HEK293 (cell line): Measurements from ENCODE around the gene CPNE8.

Experiments
- CTCF ChIA-PET: fragments of 350-600 bp; formaldehyde crosslinking; extraction: SDS; loops from one replicate; lab custom pipeline; 2021; ENCODE audit warnings: antibody characterized with exemption; lab: Yijun Ruan, JAX
- POLR2A ChIA-PET: fragments of 300-600 bp; formaldehyde crosslinking; extraction: SDS; loops from one replicate; lab custom pipeline; 2020; ENCODE audit warnings: antibody characterized with exemption, inconsistent platforms; lab: Yijun Ruan, JAX
- H3K27ac ChIP-seq: fragments of 200-500 bp; sonication (Bioruptor generic); 2 replicates; pipeline ENCODE4 v1.5.1; 2014; ENCODE audit warnings: low read depth, low read length, control low read depth, inconsistent platforms; ENCODE audit errors: extremely low read depth
- H3K36me3 ChIP-seq, 2 experiments: fragments of 200-500 bp in 1 of 2; sonication (Bioruptor generic) in 1 of 2; 1 replicate in 1 of 2; 2 replicates in 1 of 2; pipeline ENCODE4 v1.5.1; 2014 to 2017; ENCODE audit warnings: inconsistent platforms in 2 of 2, low read length in 2 of 2; ENCODE audit not compliant: control insufficient read depth in 2 of 2, insufficient read depth in 1 of 2
- H3K4me1 ChIP-seq: fragments of 200-500 bp; sonication (Bioruptor generic); 2 replicates; pipeline ENCODE4 v1.5.1; 2014; ENCODE audit warnings: mild to moderate bottlenecking, low read length, inconsistent platforms; ENCODE audit not compliant: control insufficient read depth, insufficient read depth
- H3K4me3 ChIP-seq: 2 replicates; pipeline ENCODE4 v1.5.1; 2011; ENCODE audit warnings: low read depth, mild to moderate bottlenecking, control low read depth, low read length, moderate library complexity
- H3K9me3 ChIP-seq: fragments of 200-500 bp; sonication (Bioruptor generic); 2 replicates; pipeline ENCODE4 v1.5.1; 2014; ENCODE audit warnings: low read depth, low read length, inconsistent platforms; ENCODE audit not compliant: control insufficient read depth, insufficient read depth
- CTCF ChIP-seq: fragments of 450-650 bp; formaldehyde crosslinking; IDR thresholded peaks from 2 replicates; pipeline ENCODE4 v1.5.1; 2016; ENCODE audit warnings: missing biosample characterization, missing genetic modification characterization
- KLF10 ChIP-seq: fragments of 450-650 bp; IDR thresholded peaks from 2 replicates; pipeline ENCODE4 v1.5.1; 2018; ENCODE audit warnings: missing biosample characterization, mild to moderate bottlenecking, missing genetic modification characterization
- KLF16 ChIP-seq: fragments of 450-650 bp; formaldehyde crosslinking; IDR thresholded peaks from 2 replicates; pipeline ENCODE4 v1.5.1; 2017; ENCODE audit warnings: missing biosample characterization, missing genetic modification characterization
- RBAK ChIP-seq: fragments of 450-650 bp; formaldehyde crosslinking; IDR thresholded peaks from 2 replicates; pipeline ENCODE4 v1.5.1; 2016; ENCODE audit warnings: missing biosample characterization, missing genetic modification characterization
- REPIN1 ChIP-seq: fragments of 450-650 bp; formaldehyde crosslinking; IDR thresholded peaks from 2 replicates; pipeline ENCODE4 v1.5.1; 2017; ENCODE audit warnings: missing biosample characterization, missing genetic modification characterization, low read depth
- SALL2 ChIP-seq: fragments of 450-650 bp; formaldehyde crosslinking; IDR thresholded peaks from 2 replicates; pipeline ENCODE4 v1.5.0; 2017; ENCODE audit warnings: missing biosample characterization, mild to moderate bottlenecking, missing genetic modification characterization, borderline replicate concordance
- ZBTB21 ChIP-seq: fragments of 450-650 bp; formaldehyde crosslinking; IDR thresholded peaks from 2 replicates; pipeline ENCODE4 v1.5.1; 2017; ENCODE audit warnings: missing biosample characterization, missing genetic modification characterization
- ZNF140 ChIP-seq: fragments of 450-650 bp; formaldehyde crosslinking; IDR thresholded peaks from 2 replicates; pipeline ENCODE4 v1.5.1; 2016; ENCODE audit warnings: missing biosample characterization, missing genetic modification characterization
- ZNF146 ChIP-seq: fragments of 450-650 bp; formaldehyde crosslinking; IDR thresholded peaks from 2 replicates; pipeline ENCODE4 v1.5.1; 2016; ENCODE audit warnings: missing biosample characterization, missing genetic modification characterization
- ZNF221 ChIP-seq: fragments of 450-650 bp; formaldehyde crosslinking; IDR thresholded peaks from 2 replicates; pipeline ENCODE4 v1.5.1; 2017; ENCODE audit warnings: missing biosample characterization, missing genetic modification characterization, borderline replicate concordance
- ZNF23 ChIP-seq: fragments of 450-650 bp; formaldehyde crosslinking; IDR thresholded peaks from 2 replicates; pipeline ENCODE4 v1.5.1; 2016; ENCODE audit warnings: missing biosample characterization, missing genetic modification characterization, borderline replicate concordance
- ZNF292 ChIP-seq: fragments of 450-650 bp; formaldehyde crosslinking; IDR thresholded peaks from 2 replicates; pipeline ENCODE4 v1.5.1; 2016; ENCODE audit warnings: low read depth, missing biosample characterization, missing genetic modification characterization, borderline replicate concordance
- ZNF341 ChIP-seq: fragments of 450-650 bp; formaldehyde crosslinking; IDR thresholded peaks from 2 replicates; pipeline ENCODE4; 2016; ENCODE audit warnings: low read depth, missing biosample characterization, missing genetic modification characterization
- ZNF366 ChIP-seq: fragments of 450-650 bp; formaldehyde crosslinking; conservative IDR thresholded peaks from 2 replicates; pipeline ENCODE4 v1.5.1; 2016; ENCODE audit warnings: missing biosample characterization, missing genetic modification characterization
- ZNF555 ChIP-seq: fragments of 450-650 bp; formaldehyde crosslinking; conservative IDR thresholded peaks from 2 replicates; pipeline ENCODE4 v1.5.1; 2017; ENCODE audit warnings: missing biosample characterization, mild to moderate bottlenecking, missing genetic modification characterization, inconsistent platforms
- ZNF561 ChIP-seq: fragments of 450-650 bp; IDR thresholded peaks from 2 replicates; pipeline ENCODE4 v1.5.1; 2018; ENCODE audit warnings: missing biosample characterization, missing genetic modification characterization, borderline replicate concordance
- ZNF623 ChIP-seq: fragments of 450-650 bp; formaldehyde crosslinking; IDR thresholded peaks from 2 replicates; pipeline ENCODE4 v1.5.1; 2016; ENCODE audit warnings: missing biosample characterization, missing genetic modification characterization
- ZNF629 ChIP-seq: fragments of 450-650 bp; formaldehyde crosslinking; IDR thresholded peaks from 2 replicates; pipeline ENCODE4 v1.5.1; 2017; ENCODE audit warnings: missing biosample characterization, missing genetic modification characterization
- ZNF654 ChIP-seq: fragments of 450-650 bp; formaldehyde crosslinking; IDR thresholded peaks from 2 replicates; pipeline ENCODE4 v1.5.1; 2016; ENCODE audit warnings: low read depth, missing biosample characterization, missing genetic modification characterization
- ZNF660 ChIP-seq: fragments of 450-650 bp; IDR thresholded peaks from 2 replicates; pipeline ENCODE4 v1.5.1; 2018; ENCODE audit warnings: missing biosample characterization, mild to moderate bottlenecking, missing genetic modification characterization
- ZNF701 ChIP-seq: fragments of 450-650 bp; formaldehyde crosslinking; IDR thresholded peaks from 2 replicates; pipeline ENCODE4 v1.5.1; 2016; ENCODE audit warnings: missing biosample characterization, missing genetic modification characterization
- ZNF747 ChIP-seq: fragments of 450-650 bp; formaldehyde crosslinking; IDR thresholded peaks from 2 replicates; pipeline ENCODE4 v1.5.1; 2016; ENCODE audit warnings: missing biosample characterization, missing genetic modification characterization

The CPNE8 gene

GRCh38 chr12:38921025-38921677 is 15.8 kb upstream of the CPNE8 start:
- TF ChIP-seq ZNF140 (tag by site-specific recombination) = no peak
- peak; percentile 46; the same call in 1 of the 2 replicates for TF ChIP-seq CTCF
- no peak for TF ChIP-seq ZNF555
- TF ChIP-seq ZNF654 (tag by site-specific recombination) = peak; percentile 68
- no peak for TF ChIP-seq SALL2 (tag by site-specific recombination)
- TF ChIP-seq, all 188 proteins: peak for 2
- no peaks in the 10 kb centered on the region for H3K36me3 ChIP-seq
- no peaks in the 10 kb centered on the region for H3K4me1 ChIP-seq
- no peak overlapping the region for H3K4me3 ChIP-seq
- ChIA-PET POLR2A (interaction anchor here (0.6 to 1.3 kb wide), 3 partner anchors 11 to 183 kb away, joined by 3 read pairs; no protein-coding TSS in a partner anchor), CTCF (interaction anchor here (0.6 to 4.0 kb wide), 39 partner anchors 9 to 464 kb away, joined by 3 to 97 read pairs (median 4); partner anchors contain the start of gene CPNE8)
- no peaks in the 10 kb centered on the region for H3K9me3 ChIP-seq
- H3K27ac ChIP-seq = no peak overlapping the region

- no peaks in the 10 kb centered on the region for H3K9me3 ChIP-seq
- TF ChIP-seq ZNF623 (tag by site-specific recombination) (no peak), ZNF660 (tag by site-specific recombination) (no peak), ZNF23 (tag by site-specific recombination) (no peak), ZNF292 (no peak), KLF16 (tag by site-specific recombination) (no peak), ZNF561 (tag by site-specific recombination) (no peak), ZNF747 (tag by site-specific recombination) (no peak), ZNF221 (tag by site-specific recombination) (no peak), ZNF701 (tag by site-specific recombination) (no peak), ZNF366 (tag by site-specific recombination) (no peak), ZBTB21 (tag by site-specific recombination) (no peak), KLF10 (tag by site-specific recombination) (no peak)
- H3K36me3 ChIP-seq = no peaks in the 10 kb centered on the region
- H3K4me1 ChIP-seq = no peaks in the 10 kb centered on the region
- no peak overlapping the region for H3K27ac ChIP-seq
- ChIA-PET CTCF (interaction anchor here (0.6 to 4.0 kb wide), 10 partner anchors 8 to 354 kb away, joined by 3 to 97 read pairs (median 4); no protein-coding TSS in a partner anchor), POLR2A (interaction anchor here (0.5 kb wide), 1 partner anchor 332 kb away, joined by 3 read pairs; no protein-coding TSS in a partner anchor)
- no peak overlapping the region for H3K4me3 ChIP-seq
Measured at GRCh38 chr12:38919191-38919590, 13.8 kb upstream of the CPNE8 start.

GRCh38 chr12:38915429-38916182 is 10.2 kb upstream of the CPNE8 start:
- Histone ChIP-seq H3K4me1 (no peaks in the 10 kb centered on the region), H3K36me3 (no peaks in the 10 kb centered on the region), H3K4me3 (no peak overlapping the region), H3K9me3 (no peaks in the 10 kb centered on the region)
- POLR2A ChIA-PET = no interaction called here
- CTCF ChIA-PET = interaction anchor here (0.8 to 1.3 kb wide), 5 partner anchors 9 to 188 kb away, joined by 3 read pairs; no protein-coding TSS in a partner anchor
- TF ChIP-seq ZNF146 (tag by site-specific recombination) (no peak), ZNF629 (tag by site-specific recombination) (no peak), RBAK (tag by site-specific recombination) (no peak), ZNF341 (tag by site-specific recombination) (no peak), REPIN1 (tag by site-specific recombination) (no peak)
- TF ChIP-seq, all 188 proteins: peak for 0
- H3K27ac ChIP-seq = no peak overlapping the region
